Endothelial cell of umbilical vein (primary cell): ENCODE data around the gene RABL6. TPM values are rescaled to one million over a fixed set of nuclear protein-coding genes. Genes with fewer than 3 reads are reported as not detected.
"Not testable (repeated sequence)": the region's sequence is repeated elsewhere in the genome, so short reads cannot be mapped to it uniquely, and the experiment has no call there.

Experiments
- BruUV-seq: library from RNA; stranded (reverse); fragments of 400-500 nt; replicated peaks from 2 replicates; lab custom pipeline; 2021; lab: Mats Ljungman, UMichigan
- CTCF ChIA-PET: fragments of 300-600, 350-600 bp; sonication (Branson Sonifier 250); formaldehyde crosslinking; loops from one replicate; lab custom pipeline; 2021; ENCODE audit warnings: antibody characterized with exemption, inconsistent platforms; lab: Charles Lee
- POLR2A ChIA-PET: fragments of 300-600, 350-600 bp; sonication (Branson Sonifier 250); formaldehyde crosslinking; loops from one replicate; lab custom pipeline; 2021; ENCODE audit warnings: antibody characterized with exemption, inconsistent platforms; lab: Charles Lee
- DNase-seq: peaks from one replicate; pipeline ENCODE4 v3.0.0-alpha.2; 2011; ENCODE audit warnings: low read depth, low spot score
- FAIRE-seq: peaks from 2 replicates; lab custom pipeline; 2011; peaks lifted over from hg19 to GRCh38; lab: Jason Lieb, UNC
- H2AFZ ChIP-seq: 2 replicates; pipeline ENCODE4 v1.6.0; 2012; ENCODE audit warnings: low read depth, low read length, control low read depth, inconsistent platforms
- H3K27ac ChIP-seq: 2 replicates; pipeline ENCODE4 v1.5.1; 2011; ENCODE audit warnings: low read depth, mild to moderate bottlenecking, control low read depth, low read length, moderate library complexity; ENCODE audit not compliant: insufficient read depth
- H3K27me3 ChIP-seq, 2 experiments: 2 replicates each; pipeline versions ENCODE4 v1.6.0 to v1.6.1; 2011; ENCODE audit warnings: low read length in 2 of 2, mixed read lengths in 1 of 2; ENCODE audit not compliant: control insufficient read depth in 2 of 2, insufficient read depth in 2 of 2
- H3K36me3 ChIP-seq, 2 experiments: 2 replicates in 1 of 2; 3 replicates in 1 of 2; pipeline ENCODE4 v1.5.1; 2011; ENCODE audit warnings: low read length in 2 of 2, mild to moderate bottlenecking in 1 of 2, moderate library complexity in 1 of 2; ENCODE audit not compliant: control insufficient read depth in 2 of 2, insufficient read depth in 2 of 2; ENCODE audit errors: extremely low read depth in 1 of 2
- H3K4me1 ChIP-seq: 3 replicates; pipeline ENCODE4 v1.5.1; 2011; ENCODE audit warnings: mild to moderate bottlenecking, low read length; ENCODE audit not compliant: control insufficient read depth, insufficient read depth; ENCODE audit errors: extremely low read depth
- H3K4me2 ChIP-seq: 2 replicates; pipeline ENCODE4 v1.6.1; 2011; ENCODE audit warnings: low read length, control low read depth, mixed read lengths; ENCODE audit not compliant: insufficient read depth
- H3K4me3 ChIP-seq, 3 experiments: fragments of 200-600 bp in 1 of 3; sonication (generic), shearing (Covaris generic) in 1 of 3; replicated peaks in 1 of 3; 2 replicates each; pipeline ENCODE4 v1.5.1; 2011 to 2016; ENCODE audit warnings: control low read depth in 3 of 3, low read length in 3 of 3, mild to moderate bottlenecking in 2 of 3, inconsistent platforms in 1 of 3, low read depth in 1 of 3, moderate library complexity in 1 of 3; ENCODE audit not compliant: insufficient read depth in 1 of 3
- H3K79me2 ChIP-seq: 2 replicates; pipeline ENCODE4 v1.6.0; 2012; ENCODE audit warnings: low read length, inconsistent platforms; ENCODE audit not compliant: control insufficient read depth, insufficient read depth
- H3K9ac ChIP-seq: replicated peaks from 2 replicates; pipeline ENCODE3; 2011; ENCODE audit warnings: low read length, control low read depth; ENCODE audit not compliant: insufficient read depth; ENCODE audit errors: extremely low read depth
- H3K9me1 ChIP-seq: replicated peaks from 3 replicates; pipeline ENCODE4 v1.6.0; 2011; ENCODE audit warnings: mild to moderate bottlenecking, low read length; ENCODE audit not compliant: control insufficient read depth, insufficient read depth; ENCODE audit errors: extremely low read depth
- H3K9me3 ChIP-seq: replicated peaks from 2 replicates; pipeline ENCODE4 v1.5.1; 2012; ENCODE audit warnings: low read length, inconsistent platforms; ENCODE audit not compliant: control insufficient read depth, insufficient read depth
- H4K20me1 ChIP-seq: replicated peaks from 2 replicates; pipeline ENCODE3; 2011; ENCODE audit warnings: mild to moderate bottlenecking, low read length; ENCODE audit not compliant: control insufficient read depth, insufficient read depth; ENCODE audit errors: extremely low read depth
- EZH2 ChIP-seq: IDR thresholded peaks from 2 replicates; pipeline ENCODE4 v1.6.1; 2012; ENCODE audit warnings: borderline replicate concordance, low read depth, mild to moderate bottlenecking, moderate library complexity, low read length, inconsistent platforms; ENCODE audit not compliant: severe bottlenecking
- FOS ChIP-seq: IDR thresholded peaks from 2 replicates; pipeline ENCODE4 v1.6.1; 2011; ENCODE audit warnings: mild to moderate bottlenecking, low read length, moderate library complexity, borderline replicate concordance; ENCODE audit not compliant: insufficient read depth
- GATA2 ChIP-seq: IDR thresholded peaks from 2 replicates; pipeline ENCODE4 v1.7.0; 2011; ENCODE audit warnings: low read depth, mild to moderate bottlenecking, moderate library complexity, mixed read lengths, low read length; ENCODE audit not compliant: insufficient read length, insufficient read depth
- JUN ChIP-seq: IDR thresholded peaks from 2 replicates; pipeline ENCODE4 v1.6.1; 2011; ENCODE audit warnings: borderline replicate concordance, low read depth; ENCODE audit not compliant: insufficient read length, insufficient read depth
- MAX ChIP-seq: IDR thresholded peaks from 2 replicates; pipeline ENCODE4 v1.6.1; 2011; ENCODE audit not compliant: insufficient read depth, insufficient read length
- MYC ChIP-seq: IDR thresholded peaks from one replicate; pipeline ENCODE4 v1.6.1; 2011; ENCODE audit warnings: mild to moderate bottlenecking, low read depth, low read length
- POLR2A ChIP-seq: IDR thresholded peaks from 2 replicates; pipeline ENCODE4 v1.6.1; 2012; ENCODE audit warnings: low read depth, mild to moderate bottlenecking, control low read depth, low read length
- POLR2AphosphoS5 ChIP-seq: IDR thresholded peaks from 2 replicates; pipeline ENCODE4 v1.6.1; 2012; ENCODE audit warnings: low read depth, mild to moderate bottlenecking, control low read depth, low read length, moderate library complexity; ENCODE audit not compliant: insufficient read depth
- dilution Hi-C: fragments of 300-500 bp; cut with MboI; formaldehyde crosslinking; loops from one replicate; pipeline ENCODE4 v1.15.0; 2019; ENCODE audit warnings: low sequenced_read_pairs; ENCODE audit not compliant: extremely low pct_ligation_motif_present
- intact Hi-C: fragments of 100-400 bp; cut with micrococcal nuclease; formaldehyde crosslinking; loops from one replicate; pipeline ENCODE4 v1.10.0; 2022
- polyA plus RNA-seq, 4 experiments: library from polyadenylated mRNA; depleted of rRNA in 3 of 4; stranded (reverse) in 3 of 4; unstranded in 1 of 4; fragments of >200 nt; gene quantifications; 2 replicates each; pipeline versions ENCODE4 v1.2.1 to v1.2.3, GENCODE V29; 2011 to 2012; ENCODE audit warnings: missing spikeins in 1 of 4
- total RNA-seq: library from RNA; stranded (reverse); gene quantifications from 2 replicates; pipeline ENCODE4 v1.2.3, GENCODE V29; 2021
- TF ChIP-seq, protein P1 (sequence below), 2 donors: IDR thresholded peaks; 1 replicate in 1 of 2; 2 replicates in 1 of 2; pipeline ENCODE4 v1.5.1; 2011; ENCODE audit warnings: low read length in 2 of 2, mild to moderate bottlenecking in 2 of 2, moderate library complexity in 2 of 2, control low read depth in 1 of 2, inconsistent platforms in 1 of 2, low read depth in 1 of 2; ENCODE audit not compliant: insufficient read depth in 1 of 2; ENCODE audit errors: extremely low read depth in 1 of 2

The RABL6 gene
- total and polyA plus RNA-seq, 2 donors (not counting 3 experiments of a cell fraction or from before 2014, with no cell fraction given), result 60.8 to 112 TPM

DNA sequence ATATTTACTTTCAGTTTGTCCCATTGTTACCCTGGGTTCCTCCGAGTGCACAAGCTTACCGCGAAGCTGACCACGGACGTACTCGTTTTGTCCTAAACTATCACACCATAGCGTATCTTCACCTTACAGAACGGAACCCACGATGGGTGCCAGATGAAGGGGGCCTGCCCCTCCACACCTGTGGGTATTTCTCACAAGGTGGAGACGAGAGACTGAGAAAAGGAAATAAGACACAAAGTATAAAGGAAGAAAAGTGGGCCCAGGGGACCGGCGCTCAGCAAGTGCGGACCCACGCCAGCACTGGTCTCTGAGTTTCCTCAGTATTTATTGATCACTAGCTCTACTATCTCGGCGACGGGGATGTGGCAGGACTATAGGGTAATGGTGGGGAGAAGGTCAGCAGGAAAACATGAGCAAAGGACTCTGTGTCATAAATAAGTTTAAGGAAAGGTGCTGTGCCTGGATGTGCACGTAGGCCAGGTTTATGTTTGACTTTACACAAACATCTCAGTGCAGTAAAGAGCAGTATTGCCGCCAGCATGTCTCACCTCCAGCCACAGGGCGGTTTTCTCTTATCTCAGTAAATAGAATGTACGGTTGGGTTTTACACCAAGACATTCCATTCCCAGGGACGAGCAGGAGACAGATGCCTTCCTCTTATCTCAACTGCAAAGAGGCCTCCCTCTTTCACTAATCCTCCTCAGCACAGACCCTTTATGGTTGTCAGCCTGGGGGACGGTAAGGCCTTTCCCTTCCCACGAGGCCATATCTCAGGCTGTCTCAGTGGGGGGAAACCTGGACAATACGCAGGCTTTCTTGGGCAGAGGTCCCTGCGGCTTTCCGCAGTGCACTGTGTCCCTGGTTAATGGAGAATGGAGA lies 18.9 kb upstream of the RABL6 start:
- H4K20me1 ChIP-seq, H3K4me1 ChIP-seq, dilution Hi-C loops, H2AFZ ChIP-seq, H3K79me2 ChIP-seq, H3K4me3 ChIP-seq, DNase-seq, H3K9me1 ChIP-seq, H3K36me3 ChIP-seq, H3K27me3 ChIP-seq, H3K4me2 ChIP-seq, H3K9ac ChIP-seq, H3K9me3 ChIP-seq, BruUV-seq, H3K27ac ChIP-seq, POLR2A ChIA-PET, FAIRE-seq: not testable (repeated sequence)
- CTCF ChIA-PET, result interaction anchor here (0.9 to 2.2 kb wide), 7 partner anchors 11 to 275 kb away, joined by 3 to 19 read pairs (median 4); no protein-coding TSS in a partner anchor
- intact Hi-C loops, result loop anchor here (5.0 kb wide), 1 partner anchor 448 kb away; no protein-coding TSS in a partner anchor

GRCh38 chr9:136789523-136789937 lies 18.2 kb upstream of the RABL6 start:
- FAIRE-seq, result no peak
- dilution Hi-C loops, result no loop called here

More at GRCh38 chr9:136789523-136789937, 18.2 kb upstream of the RABL6 start:
- Histone ChIP-seq H3K79me2 (peaks cover 1% of the 10 kb centered on the region), H3K9me1 (no peaks in the 10 kb centered on the region), H3K36me3 (peaks cover 0 to 2% of the 10 kb centered on the region in 2 experiments), H3K4me1 (peaks cover 7% of the 10 kb centered on the region), H4K20me1 (no peaks in the 10 kb centered on the region), H3K4me3 (no peak overlapping the region), H3K27ac (no peak overlapping the region), H2AFZ (no peak overlapping the region), H3K4me2 (no peak overlapping the region), H3K9me3 (no peaks in the 10 kb centered on the region), H3K9ac (no peak overlapping the region), H3K27me3 (peaks cover 0 to 3% of the 10 kb centered on the region in 2 experiments)
- no TSS peak for BruUV-seq
- intact Hi-C loops, result loop anchor here (5.0 kb wide), 1 partner anchor 448 kb away; no protein-coding TSS in a partner anchor
- no peak for DNase-seq
- ChIA-PET POLR2A (no interaction called here), CTCF (interaction anchor here (2.2 kb wide), 1 partner anchor 240 kb away, joined by 12 read pairs; no protein-coding TSS in a partner anchor)
- TF ChIP-seq MYC (no peak), FOS (no peak), GATA2 (no peak), POLR2A (no peak), POLR2AphosphoS5 (no peak), EZH2 (no peak), MAX (no peak), JUN (no peak)
- TF ChIP-seq, protein P1, sequence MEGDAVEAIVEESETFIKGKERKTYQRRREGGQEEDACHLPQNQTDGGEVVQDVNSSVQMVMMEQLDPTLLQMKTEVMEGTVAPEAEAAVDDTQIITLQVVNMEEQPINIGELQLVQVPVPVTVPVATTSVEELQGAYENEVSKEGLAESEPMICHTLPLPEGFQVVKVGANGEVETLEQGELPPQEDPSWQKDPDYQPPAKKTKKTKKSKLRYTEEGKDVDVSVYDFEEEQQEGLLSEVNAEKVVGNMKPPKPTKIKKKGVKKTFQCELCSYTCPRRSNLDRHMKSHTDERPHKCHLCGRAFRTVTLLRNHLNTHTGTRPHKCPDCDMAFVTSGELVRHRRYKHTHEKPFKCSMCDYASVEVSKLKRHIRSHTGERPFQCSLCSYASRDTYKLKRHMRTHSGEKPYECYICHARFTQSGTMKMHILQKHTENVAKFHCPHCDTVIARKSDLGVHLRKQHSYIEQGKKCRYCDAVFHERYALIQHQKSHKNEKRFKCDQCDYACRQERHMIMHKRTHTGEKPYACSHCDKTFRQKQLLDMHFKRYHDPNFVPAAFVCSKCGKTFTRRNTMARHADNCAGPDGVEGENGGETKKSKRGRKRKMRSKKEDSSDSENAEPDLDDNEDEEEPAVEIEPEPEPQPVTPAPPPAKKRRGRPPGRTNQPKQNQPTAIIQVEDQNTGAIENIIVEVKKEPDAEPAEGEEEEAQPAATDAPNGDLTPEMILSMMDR (IDR thresholded peaks at IDR 0.05; ENCODE audit: extremely low read depth in 1 of 2, insufficient read depth in 1 of 2, low read depth in 1 of 2, low read length in 2 of 2), result no peak
